Nephron (organoid): ENCODE measurements around the gene MUC7.

Source experiments
- H3K27ac Mint-ChIP-seq, 3 experiments: 2 replicates each; pipeline ENCODE4 v1.8.0; 2020; ENCODE audit warnings: mixed read lengths in 3 of 3, mild to moderate bottlenecking in 2 of 3, moderate library complexity in 1 of 3
- H3K27me3 Mint-ChIP-seq: 2 replicates; pipeline ENCODE4 v1.8.0; 2021; ENCODE audit warnings: low read depth, mild to moderate bottlenecking, moderate library complexity, mixed read lengths
- H3K36me3 Mint-ChIP-seq: 2 replicates; pipeline ENCODE4 v1.8.0; 2020; ENCODE audit warnings: low read depth, mixed read lengths
- H3K4me1 Mint-ChIP-seq: 2 replicates; pipeline ENCODE4 v1.8.0; 2020; ENCODE audit warnings: mixed read lengths
- H3K4me3 Mint-ChIP-seq, 3 experiments: 2 replicates each; pipeline ENCODE4 v1.8.0; 2020; ENCODE audit warnings: mild to moderate bottlenecking in 3 of 3, mixed read lengths in 3 of 3, moderate library complexity in 2 of 3
- H3K9me3 Mint-ChIP-seq: 2 replicates; pipeline ENCODE4 v1.8.0; 2020; ENCODE audit warnings: mixed read lengths
- TF ChIP-seq, protein P1 (sequence below), 3 experiments: fragments of 200-600 bp; sonication (generic); IDR thresholded peaks; one replicate each; pipeline ENCODE4 v1.5.0; 2021; ENCODE audit warnings: antibody characterized with exemption in 3 of 3; ENCODE audit not compliant: unreplicated experiment in 3 of 3

The MUC7 gene

DNA sequence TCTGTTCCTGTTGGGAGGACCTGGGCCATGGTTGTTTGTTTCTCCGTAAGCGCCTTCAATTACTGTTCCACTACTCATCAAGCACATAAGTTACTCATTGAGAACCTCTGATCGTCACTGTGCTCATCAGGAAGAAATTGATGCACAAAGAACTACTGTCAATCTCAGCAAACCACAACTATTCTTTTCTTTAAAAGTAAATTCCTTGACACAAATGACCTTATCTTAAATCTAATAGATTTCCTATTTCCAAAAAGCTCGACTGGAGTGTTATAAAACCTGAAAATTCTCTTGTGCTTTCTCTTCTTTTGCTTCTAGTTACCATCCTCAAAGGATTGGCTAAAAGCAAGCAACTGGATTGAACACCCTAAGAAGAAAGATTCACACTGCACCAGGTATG is at the start of gene MUC7:
TSS of gene MUC7 (plus strand) at position 301 of the 400 bp plus-strand sequence. CDS start 1,825 bp downstream, outside the sequence.
- Mint-ChIP-seq H3K27me3 (no peaks in the 10 kb centered on the region), H3K27ac (no peak within 1 kb of the TSS), H3K4me1 (no peaks in the 10 kb centered on the region)

DNA sequence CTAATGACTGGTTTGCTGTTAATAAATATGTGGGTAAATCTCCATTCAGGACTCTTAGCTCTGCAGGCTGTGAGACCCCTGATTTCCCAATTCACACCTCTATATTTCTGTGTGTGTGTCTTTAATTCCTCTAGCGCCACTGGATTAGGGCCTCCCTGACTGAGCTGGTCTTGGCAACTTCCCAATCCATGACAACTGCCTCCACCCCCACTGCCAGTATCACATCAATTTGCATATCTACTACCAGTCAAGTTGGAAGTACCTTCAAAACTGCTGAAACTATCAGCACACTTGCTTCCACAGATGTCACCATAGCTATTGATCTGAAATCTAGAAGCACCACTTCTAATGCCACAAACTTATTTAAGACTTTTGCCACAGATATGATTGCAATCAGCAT is 46.7 kb upstream of the MUC7 start:
- Mint-ChIP-seq H3K36me3 (no peaks in the 10 kb centered on the region), H3K4me3 (no peak overlapping the region), H3K9me3 (peaks cover 15% of the 10 kb centered on the region), H3K27me3 (peaks cover 4% of the 10 kb centered on the region), H3K27ac (no peak overlapping the region), H3K4me1 (no peaks in the 10 kb centered on the region)
- TF ChIP-seq, protein P1, sequence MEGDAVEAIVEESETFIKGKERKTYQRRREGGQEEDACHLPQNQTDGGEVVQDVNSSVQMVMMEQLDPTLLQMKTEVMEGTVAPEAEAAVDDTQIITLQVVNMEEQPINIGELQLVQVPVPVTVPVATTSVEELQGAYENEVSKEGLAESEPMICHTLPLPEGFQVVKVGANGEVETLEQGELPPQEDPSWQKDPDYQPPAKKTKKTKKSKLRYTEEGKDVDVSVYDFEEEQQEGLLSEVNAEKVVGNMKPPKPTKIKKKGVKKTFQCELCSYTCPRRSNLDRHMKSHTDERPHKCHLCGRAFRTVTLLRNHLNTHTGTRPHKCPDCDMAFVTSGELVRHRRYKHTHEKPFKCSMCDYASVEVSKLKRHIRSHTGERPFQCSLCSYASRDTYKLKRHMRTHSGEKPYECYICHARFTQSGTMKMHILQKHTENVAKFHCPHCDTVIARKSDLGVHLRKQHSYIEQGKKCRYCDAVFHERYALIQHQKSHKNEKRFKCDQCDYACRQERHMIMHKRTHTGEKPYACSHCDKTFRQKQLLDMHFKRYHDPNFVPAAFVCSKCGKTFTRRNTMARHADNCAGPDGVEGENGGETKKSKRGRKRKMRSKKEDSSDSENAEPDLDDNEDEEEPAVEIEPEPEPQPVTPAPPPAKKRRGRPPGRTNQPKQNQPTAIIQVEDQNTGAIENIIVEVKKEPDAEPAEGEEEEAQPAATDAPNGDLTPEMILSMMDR (IDR thresholded peaks at IDR 0.05; ENCODE audit: unreplicated experiment in 3 of 3): no peak

More for the DNA sequence above, at the start of gene MUC7:
- Mint-ChIP-seq H3K36me3 (no peaks in the 10 kb centered on the region), H3K9me3 (peaks cover 17% of the 10 kb centered on the region), H3K4me3 (no peak within 1 kb of the TSS)
- TF ChIP-seq, protein P1 (IDR thresholded peaks at IDR 0.05; ENCODE audit: unreplicated experiment in 3 of 3): no peak

DNA sequence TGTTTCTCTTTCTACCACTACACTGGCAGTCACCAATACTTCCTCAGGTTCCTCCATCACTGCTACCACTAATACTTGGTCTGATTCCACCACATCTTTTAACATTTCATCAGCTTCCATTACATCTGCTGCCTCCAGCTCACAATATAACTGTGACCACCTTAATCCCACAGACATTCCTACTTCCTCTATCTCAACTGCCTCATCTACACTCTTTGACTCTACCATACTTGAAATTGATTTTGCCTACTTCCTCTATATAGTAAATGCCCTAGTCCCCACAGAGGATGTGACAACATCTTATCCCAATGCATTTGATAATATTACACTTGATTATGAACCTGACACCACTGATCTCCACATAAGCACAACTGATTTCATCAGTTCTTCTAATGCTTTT is 45.2 kb upstream of the MUC7 start:
- TF ChIP-seq, protein P1 (IDR thresholded peaks at IDR 0.05; ENCODE audit: unreplicated experiment in 3 of 3): no peak
- Mint-ChIP-seq H3K27me3 (peaks cover 4% of the 10 kb centered on the region), H3K27ac (no peak overlapping the region), H3K4me1 (no peaks in the 10 kb centered on the region), H3K4me3 (no peak overlapping the region), H3K9me3 (peaks cover 15% of the 10 kb centered on the region), H3K36me3 (no peaks in the 10 kb centered on the region)

DNA sequence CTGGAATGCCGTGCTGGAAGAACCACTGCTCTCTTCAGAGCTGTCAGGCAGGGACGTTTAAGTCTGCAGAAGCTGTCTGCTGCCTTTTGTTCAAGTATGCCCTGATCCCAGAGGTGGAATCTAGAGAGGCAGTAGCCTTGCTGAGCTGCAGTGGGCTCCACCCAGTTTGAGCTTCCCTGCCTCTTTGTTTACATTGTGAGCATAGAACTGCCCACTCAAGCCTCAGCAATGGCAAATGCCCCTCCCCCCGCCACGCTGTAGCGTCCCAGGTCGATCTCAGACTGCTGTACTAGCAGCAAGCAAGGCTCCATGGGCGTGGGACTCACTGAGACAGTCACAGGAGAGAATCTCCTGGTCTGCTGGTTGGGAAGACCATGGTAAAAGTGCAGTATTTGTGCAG is 34.8 kb upstream of the MUC7 start:
- H3K27me3 Mint-ChIP-seq: peaks cover 5% of the 10 kb centered on the region
- no peaks in the 10 kb centered on the region for H3K4me1 Mint-ChIP-seq
- H3K36me3 Mint-ChIP-seq: no peaks in the 10 kb centered on the region
- H3K9me3 Mint-ChIP-seq: peaks cover 7% of the 10 kb centered on the region
- TF ChIP-seq, protein P1 (IDR thresholded peaks at IDR 0.05; ENCODE audit: unreplicated experiment in 3 of 3): no peak
- H3K4me3 Mint-ChIP-seq: no peak overlapping the region
- no peak overlapping the region for H3K27ac Mint-ChIP-seq

DNA sequence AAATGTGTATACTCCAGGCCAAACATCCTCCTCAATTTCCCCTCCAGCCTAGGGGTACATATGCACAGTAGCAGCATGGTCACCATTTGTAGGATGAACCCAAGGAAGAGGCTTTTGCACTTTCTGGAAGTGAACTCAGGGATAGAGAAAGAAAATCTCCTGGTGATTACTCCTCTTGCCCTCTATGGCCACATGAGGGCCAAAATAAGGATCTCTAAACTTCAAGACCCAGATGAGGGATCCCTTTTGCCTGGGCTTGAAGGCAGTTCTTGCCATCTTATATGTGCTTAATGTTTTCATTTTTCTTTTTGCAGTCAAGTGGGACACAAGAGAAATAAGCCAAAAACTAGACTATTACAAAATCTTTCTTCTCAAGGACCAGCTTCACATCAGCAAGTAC is 29.5 kb upstream of the MUC7 start:
- Mint-ChIP-seq H3K36me3 (no peaks in the 10 kb centered on the region), H3K9me3 (no peaks in the 10 kb centered on the region), H3K4me3 (no peak overlapping the region), H3K4me1 (no peaks in the 10 kb centered on the region), H3K27me3 (no peaks in the 10 kb centered on the region), H3K27ac (no peak overlapping the region)
- TF ChIP-seq, protein P1 (IDR thresholded peaks at IDR 0.05; ENCODE audit: unreplicated experiment in 3 of 3): no peak

DNA sequence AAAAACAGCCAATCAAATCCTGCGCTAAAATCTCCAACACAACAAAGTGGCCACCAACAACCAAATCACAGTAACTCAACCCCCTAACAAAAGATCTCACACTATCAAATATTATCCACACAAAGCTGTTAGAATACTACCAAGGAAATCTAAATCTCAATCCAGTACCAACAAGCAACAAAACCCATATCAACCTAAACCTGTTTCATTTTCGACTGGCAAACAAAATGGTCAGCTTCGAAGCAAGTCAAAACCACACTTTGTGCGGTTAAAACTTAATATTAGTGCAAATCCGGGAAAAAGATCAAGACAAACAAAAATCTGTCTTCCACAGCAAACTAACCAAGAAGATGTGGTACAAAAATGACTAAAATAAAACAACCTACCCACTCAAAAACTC is 28.7 kb upstream of the MUC7 start:
- TF ChIP-seq, protein P1 (IDR thresholded peaks at IDR 0.05; ENCODE audit: unreplicated experiment in 3 of 3): no peak
- H3K4me1 Mint-ChIP-seq: no peaks in the 10 kb centered on the region
- no peak overlapping the region for H3K4me3 Mint-ChIP-seq
- H3K36me3 Mint-ChIP-seq: no peaks in the 10 kb centered on the region
- H3K27ac Mint-ChIP-seq: no peak overlapping the region
- no peaks in the 10 kb centered on the region for H3K9me3 Mint-ChIP-seq
- no peaks in the 10 kb centered on the region for H3K27me3 Mint-ChIP-seq
